Thymus (tissue), 11 donors: Measurements from ENCODE around the gene GPC6. TPM values are rescaled to one million over a fixed set of nuclear protein-coding genes. Genes with fewer than 3 reads are reported as not detected.

ENCODE experiments used
- DNase-seq, 9 donors: peaks; one replicate each; pipeline ENCODE4 v3.0.0-alpha.2; 2013; ENCODE audit warnings: low spot score in 9 of 9, low read depth in 6 of 9, missing footprints in 1 of 9
- H3K27ac ChIP-seq, 2 donors: one replicate each; pipeline ENCODE4 v1.5.1; 2013; ENCODE audit warnings: control low read depth in 1 of 2, low read depth in 1 of 2, low read length in 1 of 2, mild to moderate bottlenecking in 1 of 2, moderate library complexity in 1 of 2
- H3K27me3 ChIP-seq, 2 donors: one replicate each; pipeline ENCODE4 v1.5.1; 2013; ENCODE audit warnings: low read length in 1 of 2; ENCODE audit not compliant: control insufficient read depth in 2 of 2, insufficient read depth in 1 of 2
- H3K36me3 ChIP-seq, 2 donors: one replicate each; pipeline ENCODE4 v1.5.1; 2013; ENCODE audit warnings: low read length in 1 of 2, mild to moderate bottlenecking in 1 of 2, moderate library complexity in 1 of 2; ENCODE audit not compliant: control insufficient read depth in 2 of 2, insufficient read depth in 2 of 2
- H3K4me1 ChIP-seq, 2 donors: one replicate each; pipeline ENCODE4 v1.5.1; 2013; ENCODE audit warnings: low read length in 2 of 2; ENCODE audit not compliant: control insufficient read depth in 2 of 2, insufficient read depth in 2 of 2
- H3K4me3 ChIP-seq, 2 donors: one replicate each; pipeline ENCODE4 v1.5.1; 2013; ENCODE audit warnings: low read length in 2 of 2, control low read depth in 1 of 2, mild to moderate bottlenecking in 1 of 2
- H3K9me3 ChIP-seq, 2 donors: one replicate each; pipeline ENCODE4 v1.5.1; 2013; ENCODE audit warnings: low read length in 1 of 2, mild to moderate bottlenecking in 1 of 2; ENCODE audit not compliant: control insufficient read depth in 2 of 2, insufficient read depth in 1 of 2
- WGBS: extraction: QIAGEN DNeasy Blood & Tissue Kit; methylation state at CpG from one replicate; pipeline ENCODE4 v1.1.7; 2013; 5-methylcytosine and 5-hydroxymethylcytosine counted together
- polyA plus RNA-seq: library from polyadenylated mRNA; stranded (reverse); fragments of 200-250 nt; gene quantifications from one replicate; pipeline ENCODE4 v1.2.3, GENCODE V29; 2013
- total RNA-seq: library from RNA; stranded (reverse); fragments of 120-200 nt; gene quantifications from one replicate; pipeline ENCODE4 v1.2.4, GENCODE V29; 2013
- donor health status: healthy.

GPC6 gene
- total and polyA plus RNA-seq, 2 donors, result 1.1 to 6.9 TPM

- H3K27me3 ChIP-seq, result no peaks in the 10 kb centered on the region
- no peaks in the 10 kb centered on the region for H3K36me3 ChIP-seq
- H3K4me3 ChIP-seq, result no peak overlapping the region
- H3K27ac ChIP-seq, result no peak overlapping the region
- no peaks in the 10 kb centered on the region for H3K9me3 ChIP-seq
- DNase-seq, result no peak
- no peaks in the 10 kb centered on the region for H3K4me1 ChIP-seq
- 82% methylated on average over 5 of the region's 5 CpGs for WGBS
Measured at GRCh38 chr13:93853912-93854311, 627.3 kb downstream of the GPC6 start.

- Histone ChIP-seq H3K27me3 (no peaks in the 10 kb centered on the region), H3K9me3 (no peaks in the 10 kb centered on the region), H3K27ac (no peak overlapping the region), H3K36me3 (no peaks in the 10 kb centered on the region), H3K4me3 (no peak overlapping the region), H3K4me1 (no peaks in the 10 kb centered on the region)
- DNase-seq, result no peak
Measured at GRCh38 chr13:93857126-93857525, 630.5 kb downstream of the GPC6 start.

GRCh38 chr13:93859716-93860115, 633.1 kb downstream of the GPC6 start:
- Histone ChIP-seq H3K4me3 (no peak overlapping the region), H3K27ac (no peak overlapping the region), H3K36me3 (no peaks in the 10 kb centered on the region), H3K27me3 (no peaks in the 10 kb centered on the region), H3K9me3 (no peaks in the 10 kb centered on the region), H3K4me1 (no peaks in the 10 kb centered on the region)
- no peak for DNase-seq
- 91% methylated on average over 2 of the region's 2 CpGs for WGBS

GRCh38 chr13:93861818-93862217, 635.2 kb downstream of the GPC6 start:
- H3K27me3 ChIP-seq, result no peaks in the 10 kb centered on the region
- H3K36me3 ChIP-seq, result no peaks in the 10 kb centered on the region
- no peaks in the 10 kb centered on the region for H3K4me1 ChIP-seq
- H3K4me3 ChIP-seq, result no peak overlapping the region
- 72% methylated on average over 4 of the region's 4 CpGs for whole genome bisulfite sequencing
- DNase-seq, result no peak
- H3K9me3 ChIP-seq, result no peaks in the 10 kb centered on the region
- H3K27ac ChIP-seq, result no peak overlapping the region

GRCh38 chr13:93862259-93862658, 635.7 kb downstream of the GPC6 start:
- no peaks in the 10 kb centered on the region for H3K9me3 ChIP-seq
- no peaks in the 10 kb centered on the region for H3K27me3 ChIP-seq
- DNase-seq, result no peak
- H3K4me1 ChIP-seq, result no peaks in the 10 kb centered on the region
- H3K4me3 ChIP-seq, result no peak overlapping the region
- no peak overlapping the region for H3K27ac ChIP-seq
- no peaks in the 10 kb centered on the region for H3K36me3 ChIP-seq
- 93% methylated on average over 2 of the region's 2 CpGs for WGBS

GRCh38 chr13:93865235-93865634, 638.6 kb downstream of the GPC6 start:
- H3K4me3 ChIP-seq, result no peak overlapping the region
- no peak for DNase-seq
- H3K9me3 ChIP-seq, result no peaks in the 10 kb centered on the region
- no peaks in the 10 kb centered on the region for H3K27me3 ChIP-seq
- H3K4me1 ChIP-seq, result no peaks in the 10 kb centered on the region
- 91% methylated on average over 3 of the region's 3 CpGs for WGBS
- no peaks in the 10 kb centered on the region for H3K36me3 ChIP-seq
- H3K27ac ChIP-seq, result no peak overlapping the region

GRCh38 chr13:93867481-93867880, 640.9 kb downstream of the GPC6 start:
- no peaks in the 10 kb centered on the region for H3K9me3 ChIP-seq
- WGBS, result 94% methylated on average over 3 of the region's 3 CpGs
- no peak overlapping the region for H3K4me3 ChIP-seq
- H3K27ac ChIP-seq, result no peak overlapping the region
- no peaks in the 10 kb centered on the region for H3K4me1 ChIP-seq
- no peaks in the 10 kb centered on the region for H3K27me3 ChIP-seq
- DNase-seq, result no peak
- H3K36me3 ChIP-seq, result no peaks in the 10 kb centered on the region

GRCh38 chr13:93872376-93872775, 645.8 kb downstream of the GPC6 start:
- WGBS, result 89% methylated on average over 2 of the region's 2 CpGs
- no peaks in the 10 kb centered on the region for H3K9me3 ChIP-seq
- no peak overlapping the region for H3K4me3 ChIP-seq
- no peak for DNase-seq
- no peaks in the 10 kb centered on the region for H3K36me3 ChIP-seq
- H3K27me3 ChIP-seq, result no peaks in the 10 kb centered on the region
- H3K4me1 ChIP-seq, result no peaks in the 10 kb centered on the region
- no peak overlapping the region for H3K27ac ChIP-seq

GRCh38 chr13:93872786-93873347, 646.3 kb downstream of the GPC6 start:
- no peak overlapping the region for H3K27ac ChIP-seq
- H3K4me3 ChIP-seq, result no peak overlapping the region
- H3K4me1 ChIP-seq, result no peaks in the 10 kb centered on the region
- no peak for DNase-seq
- WGBS, result 84% methylated on average over 2 of the region's 2 CpGs
- no peaks in the 10 kb centered on the region for H3K27me3 ChIP-seq
- no peaks in the 10 kb centered on the region for H3K9me3 ChIP-seq
- H3K36me3 ChIP-seq, result no peaks in the 10 kb centered on the region

GRCh38 chr13:93875547-93875946, 648.9 kb downstream of the GPC6 start:
- no peak overlapping the region for H3K4me3 ChIP-seq
- no peaks in the 10 kb centered on the region for H3K36me3 ChIP-seq
- DNase-seq, result no peak
- no peaks in the 10 kb centered on the region for H3K9me3 ChIP-seq
- H3K27ac ChIP-seq, result no peak overlapping the region
- 97% methylated on average over 1 of the region's 1 CpG for WGBS
- no peaks in the 10 kb centered on the region for H3K27me3 ChIP-seq
- no peaks in the 10 kb centered on the region for H3K4me1 ChIP-seq
